Esophagus mucosa (tissue), 1 donor: ENCODE measurements around the gene NOS2. TPM values are rescaled to one million over a fixed set of nuclear protein-coding genes. Genes with fewer than 3 reads are reported as not detected.

Source experiments
- total RNA-seq: library from RNA; stranded (reverse); gene quantifications from one replicate; pipeline ENCODE4 v1.2.4, GENCODE V29; 2023
- donor health status: DM: yes; HTN: yes; CAD: no.

Gene NOS2
- total RNA-seq, 1 donor from 2014 or later, result not detected

Other genes with a start within 250 kb of the NOS2 start
- 22.6 TPM for gene LGALS9, start 169.3 kb downstream of the NOS2 start, total RNA-seq
- gene LYRM9, start 92.8 kb upstream of the NOS2 start, total RNA-seq, result 2.3 TPM
- 6.7 TPM for gene NLK, start 242.1 kb upstream of the NOS2 start, total RNA-seq